WTC11 (cell line): Measurements from ENCODE around the gene ZNF37A.
"Not testable (repeated sequence)": the region's sequence is repeated elsewhere in the genome, so short reads cannot be mapped to it uniquely, and the experiment has no call there.

Source experiments
- CREB1 ChIP-seq: sonication (generic); formaldehyde crosslinking; IDR thresholded peaks from 2 replicates; pipeline ENCODE4 v1.8.0; 2023; ENCODE audit warnings: mild to moderate bottlenecking, missing genetic modification reagents
- MAX ChIP-seq: sonication (generic); formaldehyde crosslinking; IDR thresholded peaks from 2 replicates; pipeline ENCODE4 v1.8.0; 2022; ENCODE audit warnings: mild to moderate bottlenecking, missing genetic modification reagents
- ZBTB21 ChIP-seq: sonication (generic); formaldehyde crosslinking; IDR thresholded peaks from 2 replicates; pipeline ENCODE4 v1.8.1; 2023; ENCODE audit warnings: mild to moderate bottlenecking, missing genetic modification reagents, borderline replicate concordance
- TF ChIP-seq, protein P1 (sequence below): fragments of 200-600 bp; IDR thresholded peaks from 2 replicates; pipeline ENCODE4 v1.8.0; 2022; ENCODE audit warnings: antibody characterized with exemption
- TF ChIP-seq, protein P2 (sequence below): sonication (generic); formaldehyde crosslinking; IDR thresholded peaks from 2 replicates; pipeline ENCODE4 v1.8.0; 2023; ENCODE audit warnings: mild to moderate bottlenecking, missing genetic modification reagents

GRCh38 chr10:38093318-38093717, 819 bp upstream of the ZNF37A start:
- TF ChIP-seq CREB1, MAX, ZBTB21 (CRISPR knock-in tag): not testable (repeated sequence)
- TF ChIP-seq, protein P1, sequence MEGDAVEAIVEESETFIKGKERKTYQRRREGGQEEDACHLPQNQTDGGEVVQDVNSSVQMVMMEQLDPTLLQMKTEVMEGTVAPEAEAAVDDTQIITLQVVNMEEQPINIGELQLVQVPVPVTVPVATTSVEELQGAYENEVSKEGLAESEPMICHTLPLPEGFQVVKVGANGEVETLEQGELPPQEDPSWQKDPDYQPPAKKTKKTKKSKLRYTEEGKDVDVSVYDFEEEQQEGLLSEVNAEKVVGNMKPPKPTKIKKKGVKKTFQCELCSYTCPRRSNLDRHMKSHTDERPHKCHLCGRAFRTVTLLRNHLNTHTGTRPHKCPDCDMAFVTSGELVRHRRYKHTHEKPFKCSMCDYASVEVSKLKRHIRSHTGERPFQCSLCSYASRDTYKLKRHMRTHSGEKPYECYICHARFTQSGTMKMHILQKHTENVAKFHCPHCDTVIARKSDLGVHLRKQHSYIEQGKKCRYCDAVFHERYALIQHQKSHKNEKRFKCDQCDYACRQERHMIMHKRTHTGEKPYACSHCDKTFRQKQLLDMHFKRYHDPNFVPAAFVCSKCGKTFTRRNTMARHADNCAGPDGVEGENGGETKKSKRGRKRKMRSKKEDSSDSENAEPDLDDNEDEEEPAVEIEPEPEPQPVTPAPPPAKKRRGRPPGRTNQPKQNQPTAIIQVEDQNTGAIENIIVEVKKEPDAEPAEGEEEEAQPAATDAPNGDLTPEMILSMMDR, result not testable (repeated sequence)
- TF ChIP-seq, protein P2, sequence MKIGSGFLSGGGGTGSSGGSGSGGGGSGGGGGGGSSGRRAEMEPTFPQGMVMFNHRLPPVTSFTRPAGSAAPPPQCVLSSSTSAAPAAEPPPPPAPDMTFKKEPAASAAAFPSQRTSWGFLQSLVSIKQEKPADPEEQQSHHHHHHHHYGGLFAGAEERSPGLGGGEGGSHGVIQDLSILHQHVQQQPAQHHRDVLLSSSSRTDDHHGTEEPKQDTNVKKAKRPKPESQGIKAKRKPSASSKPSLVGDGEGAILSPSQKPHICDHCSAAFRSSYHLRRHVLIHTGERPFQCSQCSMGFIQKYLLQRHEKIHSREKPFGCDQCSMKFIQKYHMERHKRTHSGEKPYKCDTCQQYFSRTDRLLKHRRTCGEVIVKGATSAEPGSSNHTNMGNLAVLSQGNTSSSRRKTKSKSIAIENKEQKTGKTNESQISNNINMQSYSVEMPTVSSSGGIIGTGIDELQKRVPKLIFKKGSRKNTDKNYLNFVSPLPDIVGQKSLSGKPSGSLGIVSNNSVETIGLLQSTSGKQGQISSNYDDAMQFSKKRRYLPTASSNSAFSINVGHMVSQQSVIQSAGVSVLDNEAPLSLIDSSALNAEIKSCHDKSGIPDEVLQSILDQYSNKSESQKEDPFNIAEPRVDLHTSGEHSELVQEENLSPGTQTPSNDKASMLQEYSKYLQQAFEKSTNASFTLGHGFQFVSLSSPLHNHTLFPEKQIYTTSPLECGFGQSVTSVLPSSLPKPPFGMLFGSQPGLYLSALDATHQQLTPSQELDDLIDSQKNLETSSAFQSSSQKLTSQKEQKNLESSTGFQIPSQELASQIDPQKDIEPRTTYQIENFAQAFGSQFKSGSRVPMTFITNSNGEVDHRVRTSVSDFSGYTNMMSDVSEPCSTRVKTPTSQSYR (CRISPR knock-in tag), result not testable (repeated sequence)
